ENCODE measurements around the gene RBM38.

GRCh38 chr20:57397693-57398108, 6.5 kb downstream of the RBM38 start:
- no peak for TF ChIP-seq CTCF (IDR thresholded peaks at IDR 0.05; ENCODE audit: low read depth, low read length)
- no peak for TF ChIP-seq EZH2phosphoT487 (IDR thresholded peaks at IDR 0.05; ENCODE audit: low read depth)
